Stimulated activated CD4-positive, alpha-beta T cell treated with anti-CD3 and anti-CD28 coated beads, Interleukin-1b, Interleukin-23, amount 100 ng/mL, for 24 hours (primary cell): ENCODE measurements around the gene AZU1.

Experiments used
- DNase-seq, 4 experiments: peaks; one replicate each; pipeline ENCODE4 v3.0.0-alpha.2; 2020; ENCODE audit warnings: low read depth in 4 of 4, low spot score in 1 of 4

The AZU1 gene

GRCh38 chr19:796692-797527, 30.7 kb upstream of the AZU1 start, which contains the start of gene PTBP1:
Gene PTBP1 (plus strand): TSS chr19:797452. CDS start chr19:797498, 46 bp downstream.
- peak; percentile 92 to 98 (median 98) for DNase-seq

DNA sequence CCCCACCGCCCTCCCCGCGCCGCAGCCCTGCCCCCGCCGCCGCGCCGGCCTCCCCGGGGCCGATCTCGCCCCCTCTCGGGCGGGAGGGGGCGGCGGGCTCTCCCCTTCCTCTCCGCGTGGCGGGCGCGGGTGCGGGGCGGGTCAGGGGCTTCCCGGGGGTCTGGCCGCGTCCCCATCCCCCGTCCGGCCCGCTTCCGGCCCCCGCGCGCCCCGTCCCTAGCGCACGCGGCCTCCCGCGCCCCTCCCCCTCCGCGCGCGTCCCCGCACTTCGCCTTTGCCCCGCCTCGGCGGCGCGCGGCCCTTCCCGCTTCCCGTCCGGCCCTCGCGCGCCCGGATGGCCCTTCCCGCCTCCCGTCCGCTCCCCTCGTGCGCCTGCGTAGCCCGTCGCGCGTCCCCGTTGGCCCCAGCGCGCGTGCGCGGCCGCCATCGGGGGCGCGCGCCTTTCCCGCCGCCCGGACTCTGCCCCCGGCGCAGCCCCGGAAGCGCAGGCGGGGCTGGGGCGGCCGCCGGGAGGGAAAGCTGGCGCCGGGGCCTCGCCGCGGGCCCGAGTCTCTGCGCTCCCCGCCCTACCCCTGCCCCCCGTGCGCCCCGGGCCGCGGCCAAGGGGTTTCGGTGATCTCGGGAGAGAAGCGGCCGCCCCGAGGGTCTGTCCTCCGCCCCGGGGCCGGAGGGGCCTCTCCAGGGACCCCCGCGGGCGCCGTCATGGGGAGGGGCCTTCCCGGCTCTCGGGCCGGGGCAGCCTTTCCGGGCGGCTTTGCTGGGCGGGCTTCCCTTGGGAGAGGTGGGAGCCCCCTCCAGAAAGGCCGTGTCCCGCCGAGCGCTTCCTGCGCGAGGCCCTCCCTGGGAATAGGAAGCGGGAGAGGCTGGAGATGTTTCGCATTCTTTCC, 29.9 kb upstream of the AZU1 start:
- peak; percentile 60 to 87 (median 78) for DNase-seq

GRCh38 chr19:798415-799075, 29.1 kb upstream of the AZU1 start:
- DNase-seq = no peak

- no peak for DNase-seq
Observed at GRCh38 chr19:799076-799881, 28.4 kb upstream of the AZU1 start.

- no peak for DNase-seq
Observed at GRCh38 chr19:800360-801029, 27.1 kb upstream of the AZU1 start.

DNA sequence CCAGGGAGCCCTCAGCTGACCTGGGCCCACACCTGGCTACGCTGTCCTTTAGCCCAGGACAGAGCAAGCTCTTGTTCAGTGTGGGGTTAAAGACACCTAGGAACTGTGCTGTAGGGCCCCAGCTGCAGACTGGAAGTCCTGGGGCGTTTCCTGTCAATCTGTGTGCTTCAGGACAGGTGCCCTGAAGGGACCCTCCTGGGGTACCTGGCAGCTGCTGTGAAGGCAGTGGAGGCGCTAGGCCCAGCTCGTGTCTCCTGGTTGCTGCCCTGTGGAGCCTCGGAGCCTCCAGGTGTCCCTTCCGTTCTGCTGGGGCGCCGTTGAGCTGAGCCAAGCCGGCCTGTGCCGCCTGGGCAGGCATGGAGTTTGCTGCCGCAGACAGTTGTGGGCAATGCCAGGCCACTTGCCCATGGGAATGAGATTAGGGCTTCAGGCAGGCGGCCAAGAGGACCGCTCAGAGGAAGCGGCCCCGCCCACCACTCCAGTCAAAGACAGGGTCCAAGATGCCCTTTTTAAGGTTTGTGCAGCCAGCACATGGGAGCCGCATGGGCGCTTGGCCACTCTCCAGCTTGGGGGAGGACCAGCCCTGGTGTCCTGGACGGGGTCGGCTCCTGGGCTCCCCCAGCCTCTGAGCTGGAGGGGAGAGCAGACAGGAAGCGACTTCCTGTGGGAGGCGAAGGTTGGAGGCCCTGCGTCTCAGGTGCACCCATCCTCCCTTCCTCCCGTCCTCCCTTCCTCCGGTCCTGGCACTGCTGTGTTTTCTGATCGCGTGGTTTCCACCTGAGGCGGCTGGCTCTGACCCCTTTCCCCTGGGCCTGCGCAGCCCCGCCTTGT, 26.4 kb upstream of the AZU1 start:
- DNase-seq = no peak

- DNase-seq = no peak
Observed at GRCh38 chr19:801861-802497, 25.7 kb upstream of the AZU1 start.

DNA sequence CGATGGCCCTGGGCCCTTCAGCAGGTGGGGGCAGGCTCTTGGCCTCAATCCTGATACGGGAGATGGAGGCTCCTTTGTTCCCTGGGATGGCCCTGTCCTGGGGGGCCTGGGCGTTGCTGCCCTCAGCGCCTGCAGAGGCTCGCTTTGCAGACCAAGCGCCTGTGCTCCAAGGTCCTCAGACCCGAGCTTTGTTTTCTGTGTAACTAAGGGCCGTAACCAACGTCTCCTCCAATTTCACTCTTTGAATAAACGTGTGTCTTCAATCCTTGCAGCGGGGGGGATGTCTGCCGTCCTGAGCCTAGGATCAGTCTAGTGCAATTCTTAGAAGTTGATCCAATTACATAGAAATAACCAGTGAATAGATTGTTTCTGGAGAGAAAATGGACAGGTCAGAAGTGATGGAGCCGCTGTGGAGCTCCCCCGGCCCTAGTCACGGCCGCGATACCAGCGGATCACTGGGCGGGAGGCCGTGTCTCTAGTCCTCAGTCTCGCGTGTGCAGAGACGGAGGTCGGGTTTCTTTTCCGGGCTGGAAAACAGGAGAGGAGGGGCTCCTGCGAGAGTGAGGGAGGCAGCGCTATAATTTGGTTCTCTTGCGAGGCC, 25.0 kb upstream of the AZU1 start:
- no peak for DNase-seq

DNA sequence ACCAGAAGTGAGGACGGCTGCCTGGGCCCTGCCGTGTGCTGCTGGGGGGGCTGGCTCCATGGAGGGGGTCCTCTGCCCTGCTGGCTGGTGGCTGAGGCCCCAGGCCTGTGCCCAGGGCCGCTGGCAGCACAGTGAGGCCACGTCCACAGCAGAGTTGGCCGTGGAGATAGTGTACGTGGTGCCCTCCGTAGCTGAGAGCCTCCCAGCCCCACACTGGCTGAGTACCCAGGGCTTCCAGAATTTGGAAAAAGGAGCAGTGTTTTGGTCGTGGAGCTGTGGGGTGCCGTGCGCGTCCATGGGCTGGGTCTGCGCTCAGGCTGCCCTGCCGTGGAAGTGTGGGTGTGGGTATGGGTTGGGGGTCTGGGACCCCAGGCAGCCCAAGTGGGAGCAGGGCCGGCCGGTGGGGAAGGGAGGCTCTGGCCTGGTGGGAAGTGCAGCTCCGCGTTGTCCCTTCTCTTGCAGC, 24.5 kb upstream of the AZU1 start:
- no peak for DNase-seq

- DNase-seq = no peak
Observed at GRCh38 chr19:803686-804418, 23.8 kb upstream of the AZU1 start.

- no peak for DNase-seq
Observed at GRCh38 chr19:804419-805165, 23.0 kb upstream of the AZU1 start.

- DNase-seq = no peak
Observed at GRCh38 chr19:805166-805551, 22.5 kb upstream of the AZU1 start.

GRCh38 chr19:805600-806550, 21.8 kb upstream of the AZU1 start:
- no peak for DNase-seq

GRCh38 chr19:806815-807421, 20.7 kb upstream of the AZU1 start:
- no peak for DNase-seq
